ENCODE data around the gene NUDT15. TPM values are rescaled to one million over a fixed set of nuclear protein-coding genes. Genes with fewer than 3 reads are reported as not detected.

Gene NUDT15
- 13.8 TPM for total RNA-seq

DNA sequence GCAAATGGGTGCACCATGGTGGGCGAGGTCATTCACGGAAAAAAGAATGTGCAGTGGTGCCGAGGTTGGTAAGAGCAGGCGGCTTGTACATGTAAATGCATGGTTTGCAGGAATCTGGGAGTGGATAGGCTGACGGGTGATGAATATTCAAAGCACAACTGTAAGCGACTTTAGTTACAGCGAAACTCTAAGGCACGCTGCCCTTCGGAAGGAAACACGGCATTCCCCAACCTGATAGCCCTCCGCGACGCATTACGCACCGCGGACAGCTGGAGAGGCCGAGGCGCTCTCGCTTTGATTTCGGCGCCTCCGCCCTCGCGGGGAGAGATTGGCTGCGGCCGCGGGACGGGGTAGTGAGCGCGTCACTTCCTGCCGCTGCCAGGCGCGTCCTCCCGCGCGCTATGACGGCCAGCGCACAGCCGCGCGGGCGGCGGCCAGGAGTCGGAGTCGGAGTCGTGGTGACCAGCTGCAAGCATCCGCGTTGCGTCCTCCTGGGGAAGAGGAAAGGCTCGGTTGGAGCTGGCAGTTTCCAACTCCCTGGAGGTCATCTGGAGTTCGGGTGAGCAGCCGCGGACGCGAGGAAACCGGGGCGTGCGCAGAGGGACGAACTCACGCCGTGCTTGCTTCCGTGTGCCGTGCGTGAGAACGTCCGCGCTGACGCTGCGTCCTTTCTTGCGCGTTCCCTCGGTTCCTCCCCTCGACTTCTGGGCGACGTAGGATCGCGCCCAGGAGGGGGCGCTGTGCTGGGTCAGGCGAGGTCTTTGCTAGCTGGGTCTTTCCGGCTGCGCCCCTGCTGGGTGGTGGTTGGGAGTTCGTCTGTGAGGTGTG, at the start of gene NUDT15:
Gene NUDT15 (plus strand): TSS at position 381 of the 828 bp plus-strand sequence. CDS start 21 bp downstream, at position 402.

DNA sequence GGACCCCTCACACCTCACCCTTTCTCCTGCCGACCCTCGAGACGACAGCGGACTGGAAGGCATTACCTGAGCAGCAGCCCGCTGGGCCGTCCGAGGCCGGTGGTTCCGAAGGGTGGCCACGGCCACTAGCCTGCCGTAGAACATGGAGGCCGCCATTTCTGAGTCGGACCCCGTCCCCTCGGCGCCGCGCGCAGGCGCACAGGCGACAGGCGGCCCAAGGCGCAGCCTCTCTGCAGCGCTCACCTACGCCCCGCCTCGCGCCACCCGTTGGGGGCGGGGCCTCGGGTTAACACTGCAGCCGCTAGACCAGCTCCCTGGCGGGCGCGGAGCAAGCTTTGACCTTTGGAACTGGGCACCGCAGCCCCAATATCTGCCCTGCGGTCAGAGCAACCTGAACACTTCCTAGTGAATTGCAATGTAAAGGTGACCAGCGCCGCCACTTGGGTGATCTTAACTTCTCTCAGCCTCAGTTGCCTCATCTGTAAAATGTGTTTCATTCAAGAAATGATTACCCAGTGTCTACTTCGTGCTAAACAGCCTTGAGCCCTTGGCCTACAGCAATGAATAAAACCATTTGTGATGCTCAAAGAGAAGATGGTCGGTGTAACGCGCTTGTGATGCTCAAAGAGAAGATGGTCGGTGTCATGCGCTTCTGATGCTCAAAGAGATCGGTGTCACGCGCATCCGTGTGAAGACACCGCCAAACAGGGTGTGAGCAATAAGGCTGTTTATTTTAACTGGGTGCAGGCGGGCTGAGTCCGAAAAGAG, 36.2 kb upstream of the NUDT15 start, which contains the start of gene SUCLA2:
Gene SUCLA2 (minus strand): TSS at position 160 of the 768 bp plus-strand sequence. CDS start 4 bp downstream, at position 156.

DNA sequence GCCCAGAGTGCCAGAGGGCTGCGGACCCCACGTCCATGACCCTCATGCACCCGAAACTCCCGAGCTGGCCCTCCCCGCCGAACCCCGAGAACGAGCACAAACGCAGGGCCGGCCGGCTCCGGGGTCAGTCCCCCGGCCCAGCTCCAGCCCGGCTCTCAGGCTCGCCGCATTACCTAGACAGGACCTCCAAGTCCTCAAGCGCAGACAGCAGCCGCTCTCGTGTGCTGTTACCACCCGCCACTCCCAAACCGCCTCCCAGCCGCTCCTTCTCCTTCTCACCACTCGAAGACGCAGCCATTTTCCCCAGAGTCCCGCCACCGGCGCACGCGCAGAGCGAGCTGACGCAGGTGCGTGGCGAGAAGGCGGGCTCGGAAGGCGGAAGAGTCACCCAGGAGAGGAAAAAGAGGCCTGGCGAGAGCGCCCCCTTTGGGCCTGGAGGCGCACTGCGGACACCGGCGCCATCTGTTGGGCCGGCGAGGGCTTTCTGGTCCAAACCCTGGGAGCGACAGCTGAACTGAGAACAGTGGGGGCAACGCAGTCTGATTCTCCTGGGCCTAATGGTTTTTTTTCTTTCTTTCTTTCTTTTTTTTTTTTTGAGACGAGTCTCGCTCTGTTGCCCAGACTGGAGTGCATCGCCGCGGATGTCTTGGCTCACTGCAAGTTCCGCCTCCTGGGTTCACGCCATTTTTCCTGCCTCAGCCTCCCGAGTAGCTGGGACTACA, 57.4 kb downstream of the NUDT15 start, which contains the start of gene MED4:
Gene MED4 (minus strand): TSS at position 324 of the 722 bp plus-strand sequence. CDS start 26 bp downstream, at position 298.

Other genes with a start within 250 kb of the NUDT15 start
- gene SUCLA2, start 36.5 kb upstream of the NUDT15 start, total RNA-seq, result 47.9 TPM
- 26.7 TPM for gene MED4, start 57.4 kb downstream of the NUDT15 start, total RNA-seq
- gene ITM2B, start 195.5 kb downstream of the NUDT15 start, total RNA-seq, result 633 TPM